Keratinocyte (primary cell): ENCODE measurements around the gene RNU6-1.

ENCODE experiments used
- EZH2 ChIP-seq: IDR thresholded peaks from one replicate; pipeline ENCODE4 v1.6.1; 2012; ENCODE audit warnings: inconsistent platforms, mild to moderate bottlenecking, low read length, moderate library complexity
- TF ChIP-seq, protein P1 (sequence below), 3 experiments: IDR thresholded peaks in 1 of 3; conservative IDR thresholded peaks in 1 of 3; optimal IDR thresholded peaks in 1 of 3; 2 replicates in 2 of 3; 3 replicates in 1 of 3; pipeline versions ENCODE3 to v1.5.1; 2011; ENCODE audit warnings: low read length in 3 of 3, mild to moderate bottlenecking in 3 of 3, moderate library complexity in 2 of 3, control low read depth in 1 of 3, inconsistent platforms in 1 of 3; ENCODE audit not compliant: insufficient read depth in 2 of 3; ENCODE audit errors: extremely low read depth in 1 of 3

DNA sequence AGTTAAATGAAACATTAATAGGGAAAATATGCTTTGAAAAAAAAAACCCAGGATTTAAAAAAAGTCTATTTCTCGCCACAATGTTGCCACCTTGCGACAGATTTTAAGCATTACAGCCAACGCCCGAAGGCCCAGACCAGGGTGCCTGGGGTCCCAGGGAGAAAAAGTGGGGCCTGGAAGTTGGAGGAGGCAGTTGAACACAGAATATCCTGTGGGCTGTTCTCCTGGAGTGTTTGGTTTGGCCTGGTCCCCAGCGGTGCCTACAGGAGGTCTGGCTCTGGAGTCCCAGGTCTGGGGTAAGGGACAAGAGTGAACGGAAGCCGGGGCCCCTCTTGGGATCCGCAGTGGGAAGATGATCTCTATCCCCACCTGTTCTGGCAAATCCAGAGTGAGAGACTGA lies 3.4 kb downstream of the RNU6-1 start:
- TF ChIP-seq, protein P1, sequence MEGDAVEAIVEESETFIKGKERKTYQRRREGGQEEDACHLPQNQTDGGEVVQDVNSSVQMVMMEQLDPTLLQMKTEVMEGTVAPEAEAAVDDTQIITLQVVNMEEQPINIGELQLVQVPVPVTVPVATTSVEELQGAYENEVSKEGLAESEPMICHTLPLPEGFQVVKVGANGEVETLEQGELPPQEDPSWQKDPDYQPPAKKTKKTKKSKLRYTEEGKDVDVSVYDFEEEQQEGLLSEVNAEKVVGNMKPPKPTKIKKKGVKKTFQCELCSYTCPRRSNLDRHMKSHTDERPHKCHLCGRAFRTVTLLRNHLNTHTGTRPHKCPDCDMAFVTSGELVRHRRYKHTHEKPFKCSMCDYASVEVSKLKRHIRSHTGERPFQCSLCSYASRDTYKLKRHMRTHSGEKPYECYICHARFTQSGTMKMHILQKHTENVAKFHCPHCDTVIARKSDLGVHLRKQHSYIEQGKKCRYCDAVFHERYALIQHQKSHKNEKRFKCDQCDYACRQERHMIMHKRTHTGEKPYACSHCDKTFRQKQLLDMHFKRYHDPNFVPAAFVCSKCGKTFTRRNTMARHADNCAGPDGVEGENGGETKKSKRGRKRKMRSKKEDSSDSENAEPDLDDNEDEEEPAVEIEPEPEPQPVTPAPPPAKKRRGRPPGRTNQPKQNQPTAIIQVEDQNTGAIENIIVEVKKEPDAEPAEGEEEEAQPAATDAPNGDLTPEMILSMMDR (optimal IDR thresholded peaks at IDR 0.05 in 1 of 3, IDR thresholded peaks at IDR 0.05 in 1 of 3, conservative IDR thresholded peaks at IDR 0.05 in 1 of 3; ENCODE audit: extremely low read depth in 1 of 3, insufficient read depth in 2 of 3, low read length in 3 of 3), result peak; percentile 56 to 81 (median 59)
- no peak for TF ChIP-seq EZH2
